Measurements from ENCODE around the gene TRIO. TPM values are rescaled to one million over a fixed set of nuclear protein-coding genes. Genes with fewer than 3 reads are reported as not detected.

Gene TRIO
- total and polyA plus RNA-seq, 11 donors: 35.2 to 99.1 (median 58.4) TPM

GRCh38 chr5:14123551-14123950, 19.6 kb upstream of the TRIO start:
- no peak overlapping the region for H3K27ac ChIP-seq
- H3K27me3 ChIP-seq: no peaks in the 10 kb centered on the region
- ATAC-seq: no peak
- no peaks in the 10 kb centered on the region for H3K36me3 ChIP-seq
- H3K9me3 ChIP-seq: no peaks in the 10 kb centered on the region
- H3K4me3 ChIP-seq: no peak overlapping the region
- TF ChIP-seq, protein P1, sequence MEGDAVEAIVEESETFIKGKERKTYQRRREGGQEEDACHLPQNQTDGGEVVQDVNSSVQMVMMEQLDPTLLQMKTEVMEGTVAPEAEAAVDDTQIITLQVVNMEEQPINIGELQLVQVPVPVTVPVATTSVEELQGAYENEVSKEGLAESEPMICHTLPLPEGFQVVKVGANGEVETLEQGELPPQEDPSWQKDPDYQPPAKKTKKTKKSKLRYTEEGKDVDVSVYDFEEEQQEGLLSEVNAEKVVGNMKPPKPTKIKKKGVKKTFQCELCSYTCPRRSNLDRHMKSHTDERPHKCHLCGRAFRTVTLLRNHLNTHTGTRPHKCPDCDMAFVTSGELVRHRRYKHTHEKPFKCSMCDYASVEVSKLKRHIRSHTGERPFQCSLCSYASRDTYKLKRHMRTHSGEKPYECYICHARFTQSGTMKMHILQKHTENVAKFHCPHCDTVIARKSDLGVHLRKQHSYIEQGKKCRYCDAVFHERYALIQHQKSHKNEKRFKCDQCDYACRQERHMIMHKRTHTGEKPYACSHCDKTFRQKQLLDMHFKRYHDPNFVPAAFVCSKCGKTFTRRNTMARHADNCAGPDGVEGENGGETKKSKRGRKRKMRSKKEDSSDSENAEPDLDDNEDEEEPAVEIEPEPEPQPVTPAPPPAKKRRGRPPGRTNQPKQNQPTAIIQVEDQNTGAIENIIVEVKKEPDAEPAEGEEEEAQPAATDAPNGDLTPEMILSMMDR (IDR thresholded peaks at IDR 0.05): no peak
- no peak for TF ChIP-seq POLR2A (IDR thresholded peaks at IDR 0.05)
- WGBS, 4 donors: 93 to 98% (median 95%) methylated on average over 4 of the region's 4 CpGs
- DNase-seq: no peak
- intact Hi-C loops (cut with DNase I): no loop called here
- peaks cover 0 to 11% (median 6%) of the 10 kb centered on the region in 12 donors for H3K4me1 ChIP-seq

GRCh38 chr5:14123974-14124482, 19.1 kb upstream of the TRIO start:
- H3K27ac ChIP-seq: no peak overlapping the region
- no peak for DNase-seq
- intact Hi-C loops (cut with DNase I): no loop called here
- H3K36me3 ChIP-seq: no peaks in the 10 kb centered on the region
- no peaks in the 10 kb centered on the region for H3K27me3 ChIP-seq
- TF ChIP-seq, protein P1 (IDR thresholded peaks at IDR 0.05): no peak
- no peak for TF ChIP-seq POLR2A (IDR thresholded peaks at IDR 0.05)
- peaks cover 0 to 6% (median 4%) of the 10 kb centered on the region in 12 donors for H3K4me1 ChIP-seq
- H3K4me3 ChIP-seq: no peak overlapping the region
- 93 to 99% (median 96%) methylated on average over 5 of the region's 5 CpGs for WGBS, 4 donors
- no peak for ATAC-seq
- H3K9me3 ChIP-seq: no peaks in the 10 kb centered on the region

DNA sequence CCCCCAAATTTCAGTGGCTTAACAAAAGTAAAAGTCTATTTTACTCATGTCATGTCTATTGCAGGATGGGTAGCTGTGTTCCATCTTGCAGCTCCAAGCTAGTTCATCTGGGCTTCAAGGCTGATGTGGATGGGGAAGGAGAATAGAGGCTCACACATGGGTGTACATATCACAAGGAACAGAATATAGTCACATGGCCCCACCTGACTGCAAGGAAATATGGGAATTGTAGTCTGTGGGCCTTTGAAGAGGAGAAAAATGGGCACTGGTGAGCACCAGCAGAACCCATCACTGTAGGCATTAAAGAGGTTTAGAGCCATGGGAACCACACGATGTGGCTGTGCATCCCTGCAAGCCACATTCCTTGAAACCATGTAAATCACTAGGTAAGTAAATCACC, 17.9 kb upstream of the TRIO start:
- TF ChIP-seq POLR2A (IDR thresholded peaks at IDR 0.05): no peak
- TF ChIP-seq, protein P1 (IDR thresholded peaks at IDR 0.05): no peak
- H3K36me3 ChIP-seq: no peaks in the 10 kb centered on the region
- H3K27me3 ChIP-seq: no peaks in the 10 kb centered on the region
- intact Hi-C loops (cut with DNase I): no loop called here
- no peak for ATAC-seq
- H3K4me3 ChIP-seq: no peak overlapping the region
- no peak for DNase-seq
- 94 to 100% (median 95%) methylated on average over 1 of the region's 1 CpG for WGBS, 4 donors
- H3K9me3 ChIP-seq: no peaks in the 10 kb centered on the region
- no peaks in the 10 kb centered on the region for H3K4me1 ChIP-seq
- no peak overlapping the region for H3K27ac ChIP-seq

DNA sequence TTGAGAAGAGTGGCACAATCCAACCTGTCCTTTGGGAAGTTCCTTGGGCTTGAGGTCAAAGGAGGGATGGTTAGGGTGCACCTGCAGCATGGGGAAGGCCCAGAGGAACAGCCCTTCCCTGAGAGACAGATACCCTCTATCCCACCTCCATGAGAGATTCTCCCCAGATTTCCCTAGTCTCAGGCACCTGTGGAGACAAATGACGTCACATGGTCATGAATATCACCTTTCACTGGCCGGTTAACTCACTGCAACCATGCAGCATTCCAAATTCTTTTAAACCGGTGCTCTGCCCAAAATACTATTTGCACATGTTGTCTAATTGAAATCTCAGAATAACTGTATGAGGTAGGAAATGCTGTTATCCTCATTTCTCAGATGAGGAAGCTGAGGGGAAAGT, 15.6 kb upstream of the TRIO start:
- no peak overlapping the region for H3K4me3 ChIP-seq
- no peak for DNase-seq
- H3K36me3 ChIP-seq: no peaks in the 10 kb centered on the region
- WGBS, 4 donors: 38 to 57% (median 47%) methylated on average over 3 of the region's 3 CpGs
- peaks cover 0 to 9% (median 0%) of the 10 kb centered on the region in 12 donors for H3K4me1 ChIP-seq
- H3K27me3 ChIP-seq: no peaks in the 10 kb centered on the region
- ATAC-seq: no peak
- no peak for TF ChIP-seq POLR2A (IDR thresholded peaks at IDR 0.05)
- TF ChIP-seq, protein P1 (IDR thresholded peaks at IDR 0.05): no peak
- intact Hi-C loops (cut with DNase I): no loop called here
- H3K27ac ChIP-seq: no peak overlapping the region
- H3K9me3 ChIP-seq: no peaks in the 10 kb centered on the region
